H1 (cell line): ENCODE data around the gene COCH. TPM values are rescaled to one million over a fixed set of nuclear protein-coding genes. Genes with fewer than 3 reads are reported as not detected.

Experiments
- CTCF ChIA-PET: fragments of 300-600 bp; sonication (Branson Sonifier 250); formaldehyde crosslinking; loops from one replicate; lab custom pipeline; 2021; ENCODE audit not compliant: partially characterized antibody; lab: Charles Lee
- POLR2A ChIA-PET: fragments of 300-600 bp; sonication (Branson Sonifier 250); formaldehyde crosslinking; loops from one replicate; lab custom pipeline; 2021; ENCODE audit warnings: inconsistent platforms; ENCODE audit not compliant: partially characterized antibody; lab: Charles Lee
- DNase-seq, 2 experiments: peaks; one replicate each; pipeline versions ENCODE4 v3.0.0 to v3.0.0-alpha.2; 2010 to 2022; ENCODE audit warnings: low spot score in 2 of 2, low read depth in 1 of 2, mixed read lengths in 1 of 2
- FAIRE-seq: peaks from 2 replicates; lab custom pipeline; 2011; peaks lifted over from hg19 to GRCh38; lab: Jason Lieb, UNC
- H2AFZ ChIP-seq: 2 replicates; pipeline ENCODE4 v1.8.1; 2012; ENCODE audit warnings: low read length, inconsistent platforms
- H2AK5ac ChIP-seq: 2 replicates; pipeline ENCODE4 v1.6.1; 2013; ENCODE audit warnings: low read depth, low read length
- H2BK120ac ChIP-seq: replicated peaks from 2 replicates; pipeline ENCODE3; 2013; ENCODE audit warnings: low read depth, low read length, inconsistent platforms
- H2BK12ac ChIP-seq: 2 replicates; pipeline ENCODE4 v1.6.1; 2013; ENCODE audit warnings: low read depth, low read length
- H2BK15ac ChIP-seq: 2 replicates; pipeline ENCODE4 v1.6.1; 2013; ENCODE audit warnings: low read length
- H2BK20ac ChIP-seq: 2 replicates; pipeline ENCODE4 v1.6.1; 2013; ENCODE audit warnings: low read length
- H2BK5ac ChIP-seq: 2 replicates; pipeline ENCODE4 v1.6.1; 2013; ENCODE audit warnings: low read depth, low read length
- H3K14ac ChIP-seq: 2 replicates; pipeline ENCODE4 v1.6.1; 2013; ENCODE audit warnings: inconsistent platforms; ENCODE audit not compliant: insufficient read length
- H3K18ac ChIP-seq: 2 replicates; pipeline ENCODE4 v1.6.1; 2013; ENCODE audit warnings: low read length; ENCODE audit errors: extremely low read depth
- H3K23ac ChIP-seq: 2 replicates; pipeline ENCODE4 v1.6.1; 2013; ENCODE audit warnings: inconsistent platforms; ENCODE audit not compliant: insufficient read length
- H3K23me2 ChIP-seq: 2 replicates; pipeline ENCODE4 v1.6.1; 2013; ENCODE audit warnings: low read depth, low read length
- H3K27ac ChIP-seq: 2 replicates; pipeline ENCODE4 v1.6.1; 2011; ENCODE audit warnings: low read depth, low read length, inconsistent platforms
- H3K27me3 ChIP-seq, 4 experiments: replicated peaks in 1 of 4; 1 replicate in 1 of 4; 2 replicates in 3 of 4; pipeline versions ENCODE4 v1.6.1 to v1.8.1; 2011 to 2013; ENCODE audit warnings: low read length in 3 of 4, mild to moderate bottlenecking in 3 of 4, inconsistent platforms in 2 of 4, mixed read lengths in 2 of 4, moderate library complexity in 1 of 4; ENCODE audit not compliant: control insufficient read depth in 3 of 4, insufficient read depth in 3 of 4; ENCODE audit errors: extremely low read depth in 1 of 4
- H3K36me3 ChIP-seq, 4 experiments: 2 replicates each; pipeline versions ENCODE4 v1.6.1 to v1.8.1; 2011 to 2013; ENCODE audit warnings: mild to moderate bottlenecking in 4 of 4, low read length in 3 of 4, moderate library complexity in 2 of 4, control low read depth in 1 of 4, inconsistent platforms in 1 of 4; ENCODE audit not compliant: insufficient read depth in 4 of 4, control insufficient read depth in 2 of 4
- H3K4ac ChIP-seq: replicated peaks from 2 replicates; pipeline ENCODE3; 2013; ENCODE audit warnings: low read length, low read depth, mixed read lengths, inconsistent platforms; ENCODE audit not compliant: insufficient read length
- H3K4me1 ChIP-seq, 4 experiments: replicated peaks in 1 of 4; 1 replicate in 1 of 4; 2 replicates in 3 of 4; pipeline versions ENCODE4 v1.6.1 to v1.8.1; 2011 to 2013; ENCODE audit warnings: low read length in 3 of 4, inconsistent platforms in 2 of 4, mixed read lengths in 1 of 4; ENCODE audit not compliant: insufficient read depth in 4 of 4, control insufficient read depth in 3 of 4
- H3K4me2 ChIP-seq, 2 experiments: 2 replicates each; pipeline versions ENCODE4 v1.6.1 to v1.8.1; 2011 to 2013; ENCODE audit warnings: low read depth in 2 of 2, low read length in 2 of 2, control low read depth in 1 of 2, inconsistent platforms in 1 of 2, mild to moderate bottlenecking in 1 of 2; ENCODE audit not compliant: insufficient read depth in 1 of 2
- H3K4me3 ChIP-seq, 4 experiments: fragments of 200-600, 300-600 bp in 1 of 4; sonication (generic), shearing (Covaris generic), sonication (Bioruptor Twin) in 1 of 4; 2 replicates each; pipeline versions ENCODE4 v1.5.1 to v1.8.1; 2011 to 2016; ENCODE audit warnings: low read length in 4 of 4, low read depth in 3 of 4, control low read depth in 2 of 4, inconsistent platforms in 2 of 4, mild to moderate bottlenecking in 2 of 4, mixed read lengths in 1 of 4, moderate library complexity in 1 of 4; ENCODE audit not compliant: insufficient read depth in 2 of 4; ENCODE audit errors: extremely low read depth in 1 of 4
- H3K56ac ChIP-seq: replicated peaks from 2 replicates; pipeline ENCODE3; 2013; ENCODE audit warnings: low read depth, mild to moderate bottlenecking, mixed read lengths, low read length, inconsistent platforms; ENCODE audit not compliant: insufficient read length
- H3K79me1 ChIP-seq: 2 replicates; pipeline ENCODE4 v1.6.1; 2013; ENCODE audit warnings: low read depth, low read length, control low read depth
- H3K79me2 ChIP-seq, 2 experiments: 2 replicates each; pipeline versions ENCODE4 v1.6.1 to v1.8.1; 2012 to 2013; ENCODE audit warnings: low read length in 2 of 2, mild to moderate bottlenecking in 2 of 2, inconsistent platforms in 1 of 2; ENCODE audit not compliant: insufficient read depth in 2 of 2, control insufficient read depth in 1 of 2
- H3K9ac ChIP-seq, 4 experiments: replicated peaks in 1 of 4; 1 replicate in 1 of 4; 2 replicates in 3 of 4; pipeline versions ENCODE4 v1.6.1 to v1.8.1; 2011 to 2013; ENCODE audit warnings: low read depth in 3 of 4, low read length in 3 of 4, control low read depth in 2 of 4, mild to moderate bottlenecking in 2 of 4, moderate library complexity in 2 of 4, inconsistent platforms in 1 of 4; ENCODE audit errors: extremely low read depth in 1 of 4
- H3K9me3 ChIP-seq, 2 experiments: 2 replicates each; pipeline versions ENCODE4 v1.6.1 to v1.8.1; 2012 to 2013; ENCODE audit warnings: mild to moderate bottlenecking in 2 of 2, moderate library complexity in 2 of 2, control low read depth in 1 of 2, inconsistent platforms in 1 of 2, low read depth in 1 of 2, low read length in 1 of 2, mixed read lengths in 1 of 2; ENCODE audit not compliant: insufficient read depth in 2 of 2
- H4K20me1 ChIP-seq, 2 experiments: replicated peaks in 1 of 2; 2 replicates each; pipeline versions ENCODE3 to v1.8.1; 2011 to 2013; ENCODE audit warnings: inconsistent platforms in 2 of 2, low read length in 2 of 2, mild to moderate bottlenecking in 1 of 2; ENCODE audit not compliant: insufficient read depth in 2 of 2, control insufficient read depth in 1 of 2
- H4K5ac ChIP-seq: 2 replicates; pipeline ENCODE4 v1.6.1; 2013; ENCODE audit warnings: low read length, low read depth, mixed read lengths, inconsistent platforms; ENCODE audit not compliant: insufficient read length
- H4K8ac ChIP-seq: 2 replicates; pipeline ENCODE4 v1.8.0; 2013; ENCODE audit warnings: mild to moderate bottlenecking, moderate library complexity, low read length, inconsistent platforms; ENCODE audit not compliant: insufficient read depth; ENCODE audit errors: extremely low read depth
- H4K91ac ChIP-seq: replicated peaks from 2 replicates; pipeline ENCODE3; 2013; ENCODE audit warnings: low read length, mixed read lengths, inconsistent platforms; ENCODE audit not compliant: insufficient read length
- E2F6 ChIP-seq: IDR thresholded peaks from 2 replicates; pipeline ENCODE4 v1.6.1; 2012; ENCODE audit warnings: inconsistent platforms
- WGBS, 2 experiments: shearing (Covaris generic) in 1 of 2; methylation state at CpG; one replicate each; pipeline versions ENCODE4 v1.1.6 to v1.1.7; 2013 to 2015; ENCODE audit warnings: low lambda C conversion rate in 2 of 2, mixed read lengths in 2 of 2, inconsistent platforms in 1 of 2, low coverage in 1 of 2, missing lambda C conversion rate in 1 of 2; ENCODE audit not compliant: insufficient replicate concordance in 2 of 2, insufficient coverage in 1 of 2, insufficient read length in 1 of 2; ENCODE audit errors: extremely low coverage in 1 of 2, missing lambda C conversion rate in 1 of 2; 5-methylcytosine and 5-hydroxymethylcytosine counted together
- polyA plus RNA-seq, 7 experiments: library from polyadenylated mRNA; depleted of rRNA in 3 of 7; stranded (reverse) in 5 of 7; unstranded in 2 of 7; fragments of >200 nt in 5 of 7; fragments of 200-250 nt in 2 of 7; gene quantifications; 1 replicate in 5 of 7; 2 replicates in 1 of 7; 4 replicates in 1 of 7; pipeline versions ENCODE4 v1.2.1 to v1.2.3, GENCODE V29; 2011 to 2013; ENCODE audit warnings: missing spikeins in 2 of 7, mixed read lengths in 2 of 7
- total RNA-seq: library from RNA; stranded (reverse); fragmentation: NEBNext Ultra II Directional; extraction: Animal tissue kit (Norgen Biotek cat#: 25700); gene quantifications from 2 replicates; pipeline ENCODE4 v1.2.1, GENCODE V29; 2021

The COCH gene
- total and polyA plus RNA-seq, 2 of the 8 experiments (the other 6 are each of a cell fraction or from before 2014, with no cell fraction given): 12.9 to 30.8 TPM

- Histone ChIP-seq H3K79me1 (no peaks in the 10 kb centered on the region), H3K56ac (no peak overlapping the region), H2BK12ac (no peak overlapping the region), H2BK120ac (no peak overlapping the region), H3K27me3 (no peaks in the 10 kb centered on the region), H3K4me2 (no peak overlapping the region), H4K20me1 (peaks cover 0 to 3% of the 10 kb centered on the region in 2 experiments), H3K23me2 (no peaks in the 10 kb centered on the region), H2BK15ac (no peak overlapping the region), H3K27ac (no peak overlapping the region), H3K9ac (no peak overlapping the region), H3K23ac (no peak overlapping the region), H4K91ac (no peak overlapping the region), H3K4ac (no peak overlapping the region), H3K18ac (no peak overlapping the region), H3K4me1 (no peaks in the 10 kb centered on the region), H3K79me2 (no peaks in the 10 kb centered on the region), H3K36me3 (peaks cover 2 to 18% (median 6%) of the 10 kb centered on the region in 4 experiments; a peak in 4 of 8 replicates), H2AFZ (no peak overlapping the region), H4K8ac (no peak overlapping the region), H2BK20ac (no peak overlapping the region), H3K4me3 (no peak overlapping the region), H3K9me3 (no peaks in the 10 kb centered on the region), H4K5ac (no peak overlapping the region), H2AK5ac (no peak overlapping the region), H2BK5ac (no peak overlapping the region), H3K14ac (no peak overlapping the region)
- 91% methylated on average over 2 of the region's 2 CpGs; no CpG with 5 or more reads in 1 of the 2 experiments for WGBS, 2 experiments
- no peak for TF ChIP-seq E2F6
- no peak for DNase-seq
- FAIRE-seq: no peak
- ChIA-PET POLR2A (no interaction called here), CTCF (no interaction called here)
Measured at GRCh38 chr14:30893819-30894218, 19.5 kb downstream of the COCH start.
